Astrocyte of the spinal cord (primary cell): ENCODE results near the gene ZBTB33.

Experiments
- DNase-seq: peaks from one replicate; pipeline ENCODE4 v3.0.0; 2011; ENCODE audit warnings: low read depth, low spot score
- H3K4me3 ChIP-seq: 2 replicates; pipeline ENCODE4 v1.5.1; 2011; ENCODE audit warnings: low read depth, mild to moderate bottlenecking, low read length, moderate library complexity
- in situ Hi-C: cut with HindIII; loops from 2 replicates; pipeline ENCODE4 v1.10.0; 2017; ENCODE audit warnings: low sequenced_read_pairs
- TF ChIP-seq, protein P1 (sequence below): IDR thresholded peaks from 2 replicates; pipeline ENCODE4 v1.5.1; 2012; ENCODE audit warnings: low read depth, mild to moderate bottlenecking, low read length, inconsistent platforms

The ZBTB33 gene

DNA sequence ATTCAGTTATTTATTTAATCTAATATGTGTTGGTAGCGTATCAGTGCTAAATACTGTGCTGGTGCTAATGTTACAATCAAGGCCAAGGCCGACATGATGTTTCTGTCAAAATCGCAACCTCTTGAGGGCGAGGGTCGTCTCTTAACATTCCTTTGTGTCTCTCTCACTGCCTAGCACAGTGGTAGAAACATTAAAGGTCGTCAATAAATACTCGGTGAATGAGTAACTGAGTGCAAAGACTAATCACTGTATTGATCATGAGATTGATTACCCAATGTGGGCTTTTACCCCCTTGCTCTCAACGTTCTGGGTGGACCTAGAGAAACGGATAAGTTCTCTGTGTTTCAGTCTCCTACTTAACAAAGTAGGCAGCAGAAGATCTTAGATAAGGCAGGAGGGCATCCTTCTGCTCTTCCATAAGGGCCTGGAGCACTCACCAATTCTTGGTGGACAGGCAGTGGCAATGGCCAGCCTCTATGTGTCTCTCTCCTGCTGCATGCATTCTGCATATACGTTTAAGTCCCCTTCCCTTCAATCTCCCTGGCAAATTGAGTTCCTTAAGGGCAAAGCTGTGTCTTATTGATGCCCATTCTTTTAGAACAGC, 30.5 kb downstream of the ZBTB33 start:
- in situ Hi-C loops = no loop called here
- TF ChIP-seq, protein P1, sequence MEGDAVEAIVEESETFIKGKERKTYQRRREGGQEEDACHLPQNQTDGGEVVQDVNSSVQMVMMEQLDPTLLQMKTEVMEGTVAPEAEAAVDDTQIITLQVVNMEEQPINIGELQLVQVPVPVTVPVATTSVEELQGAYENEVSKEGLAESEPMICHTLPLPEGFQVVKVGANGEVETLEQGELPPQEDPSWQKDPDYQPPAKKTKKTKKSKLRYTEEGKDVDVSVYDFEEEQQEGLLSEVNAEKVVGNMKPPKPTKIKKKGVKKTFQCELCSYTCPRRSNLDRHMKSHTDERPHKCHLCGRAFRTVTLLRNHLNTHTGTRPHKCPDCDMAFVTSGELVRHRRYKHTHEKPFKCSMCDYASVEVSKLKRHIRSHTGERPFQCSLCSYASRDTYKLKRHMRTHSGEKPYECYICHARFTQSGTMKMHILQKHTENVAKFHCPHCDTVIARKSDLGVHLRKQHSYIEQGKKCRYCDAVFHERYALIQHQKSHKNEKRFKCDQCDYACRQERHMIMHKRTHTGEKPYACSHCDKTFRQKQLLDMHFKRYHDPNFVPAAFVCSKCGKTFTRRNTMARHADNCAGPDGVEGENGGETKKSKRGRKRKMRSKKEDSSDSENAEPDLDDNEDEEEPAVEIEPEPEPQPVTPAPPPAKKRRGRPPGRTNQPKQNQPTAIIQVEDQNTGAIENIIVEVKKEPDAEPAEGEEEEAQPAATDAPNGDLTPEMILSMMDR = no peak
- H3K4me3 ChIP-seq = no peak overlapping the region
- DNase-seq = no peak

DNA sequence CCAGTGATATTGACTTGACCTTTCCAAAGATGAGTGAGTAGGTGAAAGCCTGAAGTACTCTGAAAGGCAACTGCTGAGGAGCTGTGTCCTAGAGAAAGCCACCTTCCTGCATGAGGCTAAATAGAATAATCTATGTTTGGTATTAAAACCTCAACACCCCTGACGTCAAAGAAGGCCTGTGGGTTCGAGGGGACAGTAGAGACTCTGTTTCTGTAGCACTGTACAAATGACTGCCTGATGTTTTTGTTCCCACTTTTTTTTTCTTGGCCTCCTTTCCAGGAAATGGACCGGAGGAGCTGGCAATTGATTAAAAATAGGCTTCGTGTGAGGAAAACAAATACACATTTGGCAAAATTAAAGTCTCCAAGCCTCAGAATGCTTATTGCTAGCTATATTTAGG, 31.1 kb downstream of the ZBTB33 start:
- TF ChIP-seq, protein P1 = no peak
- DNase-seq = no peak
- in situ Hi-C loops = no loop called here
- H3K4me3 ChIP-seq = no peak overlapping the region

DNA sequence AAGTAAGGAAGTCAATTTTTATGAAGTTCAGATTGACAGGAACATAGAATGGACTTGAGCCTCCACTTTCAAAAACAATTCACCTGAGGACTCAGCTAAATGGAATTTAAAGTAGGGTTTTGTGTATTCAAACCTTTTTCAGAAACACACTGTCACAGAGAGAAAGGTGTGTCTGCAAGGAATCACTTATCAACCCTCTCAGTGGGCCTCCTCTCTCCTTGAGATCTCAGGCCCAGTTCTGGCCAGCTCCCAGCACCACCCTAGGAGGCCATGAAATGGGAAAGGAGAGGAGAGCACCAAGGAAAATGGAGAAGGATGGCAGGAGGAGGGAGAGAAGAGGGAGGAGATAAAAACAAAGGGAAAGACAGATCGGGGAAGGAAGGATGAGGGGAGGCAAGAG, 32.1 kb downstream of the ZBTB33 start:
- TF ChIP-seq, protein P1 = no peak
- no peak overlapping the region for H3K4me3 ChIP-seq
- no peak for DNase-seq
- in situ Hi-C loops = no loop called here

- no peak overlapping the region for H3K4me3 ChIP-seq
- TF ChIP-seq, protein P1 = no peak
- DNase-seq = no peak
- in situ Hi-C loops = no loop called here
These were observed 36.3 kb downstream of the ZBTB33 start for GRCh38 chrX:120286733-120287512.

DNA sequence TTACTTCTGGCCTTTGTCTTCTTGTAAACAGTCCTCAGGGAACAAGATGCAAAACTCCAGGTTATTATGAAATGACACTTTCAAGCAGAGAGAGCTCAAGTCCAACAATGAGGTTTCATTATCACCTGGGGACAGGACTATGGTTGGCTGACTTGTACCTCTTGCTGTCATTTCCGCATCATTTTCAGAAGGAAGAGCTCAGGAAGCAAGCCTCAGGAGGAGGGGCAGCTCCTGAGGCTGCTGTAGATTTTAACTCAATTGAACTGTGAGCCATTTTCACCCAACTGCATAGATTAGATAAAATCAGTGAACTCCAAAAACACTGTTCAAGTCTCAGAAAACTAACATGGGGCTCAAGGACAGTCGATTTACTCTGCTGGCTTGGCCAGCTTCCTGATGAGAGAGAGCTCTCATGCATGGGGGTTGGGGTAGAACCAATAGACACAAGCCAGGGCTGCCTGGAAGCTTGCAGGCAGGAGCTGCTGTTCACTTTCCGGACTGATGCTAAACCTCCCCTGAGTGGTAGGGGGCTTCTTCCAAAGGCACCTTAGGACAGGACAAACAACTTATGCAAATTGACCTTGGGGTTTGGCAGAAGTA, 37.0 kb downstream of the ZBTB33 start:
- TF ChIP-seq, protein P1 = no peak
- no peak for DNase-seq
- no peak overlapping the region for H3K4me3 ChIP-seq
- in situ Hi-C loops = no loop called here

DNA sequence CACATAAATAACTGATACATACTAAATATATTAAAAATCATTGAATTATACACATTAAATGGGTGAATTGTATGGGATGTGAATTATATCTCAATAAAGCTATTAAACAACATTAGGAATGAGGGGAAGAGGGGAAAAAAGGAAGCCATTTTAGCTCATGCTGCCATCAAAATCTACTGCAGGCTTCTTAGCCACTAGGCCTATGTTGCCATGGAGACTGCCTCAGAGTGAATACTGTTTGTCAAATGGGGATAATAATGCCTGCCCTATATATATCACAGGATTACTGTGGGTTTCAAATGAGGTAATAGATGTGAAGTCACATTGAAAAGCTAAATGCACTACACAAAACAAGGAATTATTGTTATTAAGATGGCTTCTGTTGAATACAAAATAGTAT, 39.5 kb downstream of the ZBTB33 start:
- in situ Hi-C loops = no loop called here
- no peak for DNase-seq
- H3K4me3 ChIP-seq = no peak overlapping the region
- TF ChIP-seq, protein P1 = no peak
